Measurements from ENCODE around the gene STXBP6. TPM values are rescaled to one million over a fixed set of nuclear protein-coding genes. Genes with fewer than 3 reads are reported as not detected.

STXBP6 gene
- total RNA-seq, 1 experiment from 2014 or later = 5.3 TPM

DNA sequence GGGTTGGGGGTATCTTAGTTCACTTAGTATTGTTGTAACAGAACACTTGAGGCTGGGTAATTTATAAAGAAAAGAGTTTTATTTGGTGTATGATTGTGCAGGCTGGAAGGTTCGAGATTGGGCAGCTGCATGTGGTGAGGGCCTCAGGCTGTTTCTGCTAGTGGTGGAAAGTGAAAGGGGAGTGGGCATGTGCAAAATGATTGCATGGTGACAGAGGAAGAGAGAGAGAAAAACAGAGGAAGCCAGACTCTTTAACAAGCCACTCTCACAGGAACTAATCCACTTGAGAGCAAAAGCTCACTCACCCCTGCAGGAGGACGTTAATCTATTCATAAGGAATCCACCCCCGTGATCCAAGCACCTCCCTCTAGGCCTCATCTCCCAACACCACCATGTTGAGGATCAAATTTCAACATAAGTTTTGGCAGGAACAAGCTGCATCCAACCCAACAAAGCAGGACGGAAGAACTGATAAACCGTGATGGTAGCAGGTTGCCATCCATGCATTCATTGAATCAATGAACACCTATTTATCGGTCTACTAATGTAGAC, 251.0 kb downstream of the STXBP6 start:
- peak; percentile 62 for DNase-seq (ENCODE audit: low spot score)
- intact Hi-C loops (cut with micrococcal nuclease; ENCODE audit: unreplicated experiment) = no loop called here
- no peaks in the 10 kb centered on the region for H3K36me3 ChIP-seq (ENCODE audit: insufficient read depth, low read length, poor library complexity, severe bottlenecking)
- TF ChIP-seq, protein P1, sequence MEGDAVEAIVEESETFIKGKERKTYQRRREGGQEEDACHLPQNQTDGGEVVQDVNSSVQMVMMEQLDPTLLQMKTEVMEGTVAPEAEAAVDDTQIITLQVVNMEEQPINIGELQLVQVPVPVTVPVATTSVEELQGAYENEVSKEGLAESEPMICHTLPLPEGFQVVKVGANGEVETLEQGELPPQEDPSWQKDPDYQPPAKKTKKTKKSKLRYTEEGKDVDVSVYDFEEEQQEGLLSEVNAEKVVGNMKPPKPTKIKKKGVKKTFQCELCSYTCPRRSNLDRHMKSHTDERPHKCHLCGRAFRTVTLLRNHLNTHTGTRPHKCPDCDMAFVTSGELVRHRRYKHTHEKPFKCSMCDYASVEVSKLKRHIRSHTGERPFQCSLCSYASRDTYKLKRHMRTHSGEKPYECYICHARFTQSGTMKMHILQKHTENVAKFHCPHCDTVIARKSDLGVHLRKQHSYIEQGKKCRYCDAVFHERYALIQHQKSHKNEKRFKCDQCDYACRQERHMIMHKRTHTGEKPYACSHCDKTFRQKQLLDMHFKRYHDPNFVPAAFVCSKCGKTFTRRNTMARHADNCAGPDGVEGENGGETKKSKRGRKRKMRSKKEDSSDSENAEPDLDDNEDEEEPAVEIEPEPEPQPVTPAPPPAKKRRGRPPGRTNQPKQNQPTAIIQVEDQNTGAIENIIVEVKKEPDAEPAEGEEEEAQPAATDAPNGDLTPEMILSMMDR (conservative IDR thresholded peaks at IDR 0.05; ENCODE audit: low read depth, low read length) = no peak
- TF ChIP-seq EZH2 (IDR thresholded peaks at IDR 0.05; ENCODE audit: borderline replicate concordance, low read depth, low read length, poor library complexity, severe bottlenecking) = no peak
- no TSS peak for BruUV-seq (replicated peaks)
- CTCF ChIA-PET = no interaction called here
- H3K4me3 ChIP-seq (ENCODE audit: low read depth, low read length, poor library complexity, severe bottlenecking) = no peak overlapping the region
- H3K4me1 ChIP-seq (ENCODE audit: insufficient read depth, low read length, poor library complexity, severe bottlenecking) = no peaks in the 10 kb centered on the region
- H3K9me3 ChIP-seq (ENCODE audit: low read depth, low read length, poor library complexity, severe bottlenecking) = no peaks in the 10 kb centered on the region
- no peak overlapping the region for H3K27ac ChIP-seq (ENCODE audit: low read depth, low read length, poor library complexity, severe bottlenecking)
- POLR2A ChIA-PET (ENCODE audit: low non-redundant PET) = no interaction called here
- no peaks in the 10 kb centered on the region for H3K27me3 ChIP-seq (replicated peaks; ENCODE audit: insufficient read depth, low read depth, low read length, poor library complexity)

DNA sequence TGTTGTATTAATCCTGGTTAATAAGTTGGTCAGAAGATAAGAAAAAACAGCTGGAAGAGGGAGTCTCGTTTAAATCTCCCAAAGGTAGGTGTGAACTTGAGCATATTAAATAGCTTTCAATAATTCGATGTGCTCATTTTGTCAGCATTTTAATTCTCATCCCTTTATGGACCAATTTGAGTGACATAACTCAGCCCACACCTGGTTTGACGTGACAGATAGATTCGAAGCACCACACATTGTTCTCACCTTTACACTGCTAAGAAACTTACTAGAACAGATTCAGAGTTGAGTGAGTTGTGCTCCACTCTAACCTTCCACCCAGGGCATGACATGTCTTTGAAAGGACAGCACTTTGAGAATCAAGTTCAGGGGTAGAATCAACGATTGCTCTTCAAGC, 254.5 kb downstream of the STXBP6 start:
- Histone ChIP-seq H3K4me1 (ENCODE audit: insufficient read depth, low read length, poor library complexity, severe bottlenecking) (no peaks in the 10 kb centered on the region), H3K4me3 (ENCODE audit: low read depth, low read length, poor library complexity, severe bottlenecking) (no peak overlapping the region), H3K9me3 (ENCODE audit: low read depth, low read length, poor library complexity, severe bottlenecking) (no peaks in the 10 kb centered on the region), H3K27ac (ENCODE audit: low read depth, low read length, poor library complexity, severe bottlenecking) (no peak overlapping the region), H3K27me3 (replicated peaks; ENCODE audit: insufficient read depth, low read depth, low read length, poor library complexity) (no peaks in the 10 kb centered on the region), H3K36me3 (ENCODE audit: insufficient read depth, low read length, poor library complexity, severe bottlenecking) (no peaks in the 10 kb centered on the region)
- no TSS peak for BruUV-seq (replicated peaks)
- ChIA-PET CTCF (no interaction called here), POLR2A (ENCODE audit: low non-redundant PET) (no interaction called here)
- intact Hi-C loops (cut with micrococcal nuclease; ENCODE audit: unreplicated experiment) = no loop called here
- no peak for DNase-seq (ENCODE audit: low spot score)
- TF ChIP-seq, protein P1 (conservative IDR thresholded peaks at IDR 0.05; ENCODE audit: low read depth, low read length) = no peak
- TF ChIP-seq EZH2 (IDR thresholded peaks at IDR 0.05; ENCODE audit: borderline replicate concordance, low read depth, low read length, poor library complexity, severe bottlenecking) = no peak

GRCh38 chr14:24794644-24795305, 255.2 kb downstream of the STXBP6 start:
- H3K36me3 ChIP-seq (ENCODE audit: insufficient read depth, low read length, poor library complexity, severe bottlenecking) = no peaks in the 10 kb centered on the region
- CTCF ChIA-PET = no interaction called here
- no peaks in the 10 kb centered on the region for H3K4me1 ChIP-seq (ENCODE audit: insufficient read depth, low read length, poor library complexity, severe bottlenecking)
- H3K27ac ChIP-seq (ENCODE audit: low read depth, low read length, poor library complexity, severe bottlenecking) = no peak overlapping the region
- no peaks in the 10 kb centered on the region for H3K27me3 ChIP-seq (replicated peaks; ENCODE audit: insufficient read depth, low read depth, low read length, poor library complexity)
- no peak overlapping the region for H3K4me3 ChIP-seq (ENCODE audit: low read depth, low read length, poor library complexity, severe bottlenecking)
- no peak for TF ChIP-seq EZH2 (IDR thresholded peaks at IDR 0.05; ENCODE audit: borderline replicate concordance, low read depth, low read length, poor library complexity, severe bottlenecking)
- TF ChIP-seq, protein P1 (conservative IDR thresholded peaks at IDR 0.05; ENCODE audit: low read depth, low read length) = no peak
- intact Hi-C loops (cut with micrococcal nuclease; ENCODE audit: unreplicated experiment) = no loop called here
- BruUV-seq (replicated peaks) = no TSS peak
- POLR2A ChIA-PET (ENCODE audit: low non-redundant PET) = no interaction called here
- H3K9me3 ChIP-seq (ENCODE audit: low read depth, low read length, poor library complexity, severe bottlenecking) = no peaks in the 10 kb centered on the region
- no peak for DNase-seq (ENCODE audit: low spot score)
